GM18520 (cell line): Measurements from ENCODE around the gene YAE1.
"Not testable (repeated sequence)": the region's sequence is repeated elsewhere in the genome, so short reads cannot be mapped to it uniquely, and the experiment has no call there.

Experiments
- ATAC-seq: cut with Tn5 transposase; IDR thresholded peaks from one replicate; pipeline ENCODE4 v1.9.1; 2021; ENCODE audit not compliant: unreplicated experiment

YAE1 gene

GRCh38 chr7:39566023-39566921, at the start of gene YAE1:
Gene YAE1, plus strand, starts transcription at chr7:39566404. Its CDS starts 15 bp downstream, at chr7:39566419.
- ATAC-seq, result peak; percentile 97

GRCh38 chr7:39516498-39516897, 49.7 kb upstream of the YAE1 start:
- ATAC-seq, result no peak

- ATAC-seq, result no peak
Measured at GRCh38 chr7:39517240-39517639, 49.0 kb upstream of the YAE1 start.

DNA sequence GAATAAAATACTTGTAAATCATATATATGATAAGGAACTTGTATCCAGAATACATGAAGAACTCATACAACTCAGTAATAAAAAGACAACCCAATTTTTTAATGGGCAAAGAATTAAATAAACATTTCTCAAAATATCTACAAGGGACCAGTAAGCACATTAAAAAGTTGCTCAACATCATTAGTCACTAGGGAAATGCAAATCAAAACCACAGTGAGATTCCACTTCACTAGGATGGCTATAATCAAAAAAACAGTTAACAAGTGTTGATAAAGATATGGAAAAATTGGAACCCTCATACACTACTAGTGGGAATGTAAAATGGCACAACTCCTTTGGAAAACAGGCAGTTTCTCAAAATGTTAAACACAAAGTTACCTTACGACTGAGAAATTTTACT, 40.3 kb upstream of the YAE1 start:
- ATAC-seq, result no peak

DNA sequence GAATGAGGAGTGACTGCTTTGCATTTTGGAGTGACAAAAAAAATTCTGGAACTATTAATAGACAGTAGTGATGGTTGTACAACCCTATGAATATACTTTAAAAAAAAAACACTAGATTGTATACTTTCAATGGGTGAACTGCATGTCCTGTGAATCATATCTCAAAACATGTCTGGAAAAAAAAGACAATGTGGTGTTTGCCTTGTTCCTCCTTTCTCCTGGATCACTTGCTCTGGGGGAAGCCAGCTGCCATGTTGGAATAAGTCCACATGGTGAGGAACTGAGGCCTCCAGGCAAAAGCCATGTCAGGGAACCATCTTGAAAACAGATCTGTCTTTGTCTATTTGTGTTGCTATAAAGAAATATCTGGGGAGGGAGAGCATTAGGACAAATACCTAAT, 39.5 kb upstream of the YAE1 start:
- ATAC-seq, result no peak

DNA sequence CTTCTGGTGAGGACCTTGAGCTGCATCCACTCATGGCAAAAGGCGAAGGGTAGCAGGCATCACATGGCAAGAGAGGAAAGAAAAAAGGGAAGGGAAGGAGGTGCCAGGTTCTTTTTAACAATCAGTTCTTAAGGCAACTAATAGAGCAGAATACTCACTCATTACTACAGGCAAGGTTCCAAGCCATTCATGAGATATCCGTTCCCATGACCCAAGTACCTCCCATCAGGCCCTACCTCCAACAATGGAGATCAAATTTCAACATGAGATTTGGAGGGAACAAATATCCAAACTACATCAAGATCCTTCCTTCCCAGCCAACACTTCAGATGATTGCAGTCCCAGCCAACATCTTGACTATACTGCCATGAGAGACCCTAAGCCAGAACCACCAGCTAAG, 38.9 kb upstream of the YAE1 start:
- ATAC-seq, result no peak

DNA sequence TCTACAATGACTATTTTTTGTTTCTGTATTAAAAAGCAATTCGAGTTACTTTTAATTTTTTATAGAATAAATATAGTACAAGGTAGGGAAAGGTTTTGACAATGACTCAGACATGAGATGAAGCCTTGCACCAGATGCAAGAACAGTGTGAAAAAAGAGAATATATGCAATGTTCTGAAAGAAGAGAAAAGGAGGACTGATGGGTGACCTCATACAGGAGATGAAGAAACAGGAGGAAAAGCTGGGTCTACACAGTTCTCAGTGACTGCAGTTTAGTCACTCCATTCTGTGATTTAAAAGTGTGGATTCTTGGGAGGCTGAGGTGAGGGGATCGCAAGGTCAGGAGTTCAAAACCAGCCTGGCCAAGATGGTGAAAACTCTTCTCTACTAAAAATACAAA, 38.3 kb upstream of the YAE1 start:
- no peak for ATAC-seq

DNA sequence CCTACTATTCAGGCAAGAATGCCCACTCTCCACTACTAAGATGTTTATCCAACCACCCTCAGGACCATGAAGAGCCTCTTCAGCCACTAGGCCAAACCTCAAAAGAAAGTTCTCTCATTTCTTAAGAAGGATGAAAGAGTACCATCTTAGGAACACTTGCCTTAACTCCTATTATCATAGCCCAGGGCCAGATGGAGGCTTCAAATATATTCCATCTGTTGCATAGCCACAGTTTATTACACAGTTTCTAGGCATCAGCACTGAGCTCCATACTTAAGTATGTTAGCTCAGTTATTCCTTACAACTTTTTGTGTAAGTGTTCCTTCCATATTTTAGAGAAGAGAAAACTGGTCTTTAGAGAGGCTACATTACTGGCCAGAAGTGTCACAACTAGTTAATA, 37.4 kb upstream of the YAE1 start:
- ATAC-seq, result no peak

GRCh38 chr7:39529582-39529981, 36.6 kb upstream of the YAE1 start:
- no peak for ATAC-seq

GRCh38 chr7:39530971-39531370, 35.2 kb upstream of the YAE1 start:
- ATAC-seq, result no peak

GRCh38 chr7:39531818-39532217, 34.4 kb upstream of the YAE1 start:
- no peak for ATAC-seq

- no peak for ATAC-seq
Measured at GRCh38 chr7:39532832-39533231, 33.4 kb upstream of the YAE1 start.

DNA sequence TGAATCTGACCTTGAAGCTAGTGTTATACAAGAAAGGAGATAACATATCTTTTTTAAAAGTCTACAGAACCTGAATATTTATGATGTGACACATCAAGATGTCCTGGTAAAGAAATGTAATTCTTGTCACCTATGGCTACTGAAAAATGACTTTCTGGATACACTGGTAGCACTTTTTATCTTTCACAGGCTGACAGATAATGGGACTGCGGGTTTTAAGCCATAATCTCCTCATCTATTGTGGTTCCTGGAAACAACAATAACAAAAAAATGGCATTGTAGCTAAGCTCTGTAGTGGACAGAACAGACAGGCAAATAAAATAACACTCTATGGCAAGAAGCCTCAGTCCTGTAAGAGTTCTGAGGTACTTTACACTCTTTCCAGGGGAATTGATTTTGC, 31.6 kb upstream of the YAE1 start:
- no peak for ATAC-seq

DNA sequence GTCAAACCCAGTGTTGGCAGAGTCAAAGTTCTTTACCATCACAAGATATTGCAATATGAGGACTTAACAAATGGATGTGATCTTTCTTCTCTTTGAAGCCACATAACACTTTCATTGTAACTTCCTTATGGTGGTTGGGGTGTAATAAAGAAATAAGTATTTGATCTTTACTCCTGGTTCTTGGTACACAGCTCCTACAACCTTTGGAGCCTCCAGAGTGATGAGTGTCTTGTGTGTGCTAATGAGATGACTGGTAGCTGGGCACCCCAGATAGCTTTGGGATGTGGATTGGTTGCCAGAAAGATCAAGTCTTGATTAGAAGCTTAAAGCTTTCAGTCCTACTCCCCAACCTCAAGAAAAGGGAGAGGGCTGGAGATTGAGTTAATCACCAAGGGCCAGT, 31.1 kb upstream of the YAE1 start:
- ATAC-seq, result no peak

DNA sequence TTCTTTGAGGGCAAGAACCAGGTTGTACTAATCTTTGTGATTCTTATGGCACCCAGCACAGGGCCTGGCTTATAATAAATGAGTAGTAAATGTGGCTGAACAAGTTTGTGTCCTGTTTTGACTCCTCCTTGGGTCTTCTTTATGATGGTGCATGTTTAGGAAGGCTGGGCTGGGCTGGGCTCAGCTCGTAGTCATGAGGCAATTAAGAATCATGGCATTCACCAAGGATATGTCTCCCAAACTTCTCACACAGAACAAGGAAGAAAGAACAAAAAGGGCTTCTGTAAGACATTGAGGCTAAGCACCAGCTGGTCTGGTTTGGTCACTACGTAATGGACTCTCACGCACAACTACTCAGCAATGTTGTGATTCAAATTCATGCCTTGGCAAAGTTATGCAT, 30.5 kb upstream of the YAE1 start:
- no peak for ATAC-seq

DNA sequence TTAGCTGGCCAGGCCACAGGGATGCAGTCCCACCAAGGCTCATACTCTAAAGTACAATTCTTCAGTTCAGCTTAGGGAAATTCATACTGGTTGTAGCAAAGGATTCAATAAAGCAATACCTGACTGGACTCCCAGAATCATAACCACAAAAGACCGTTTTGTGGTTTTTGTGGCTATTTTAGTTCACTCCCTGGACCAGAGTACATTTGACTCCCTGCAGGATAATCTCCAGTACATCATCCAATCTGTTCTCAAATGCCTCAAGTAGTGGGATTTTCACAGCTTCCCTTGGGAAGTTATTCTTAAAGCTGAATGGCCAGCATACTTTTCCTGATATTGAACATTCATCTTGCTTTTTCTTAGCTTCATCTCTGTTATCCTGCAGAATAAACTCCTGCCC, 29.3 kb upstream of the YAE1 start:
- no peak for ATAC-seq

DNA sequence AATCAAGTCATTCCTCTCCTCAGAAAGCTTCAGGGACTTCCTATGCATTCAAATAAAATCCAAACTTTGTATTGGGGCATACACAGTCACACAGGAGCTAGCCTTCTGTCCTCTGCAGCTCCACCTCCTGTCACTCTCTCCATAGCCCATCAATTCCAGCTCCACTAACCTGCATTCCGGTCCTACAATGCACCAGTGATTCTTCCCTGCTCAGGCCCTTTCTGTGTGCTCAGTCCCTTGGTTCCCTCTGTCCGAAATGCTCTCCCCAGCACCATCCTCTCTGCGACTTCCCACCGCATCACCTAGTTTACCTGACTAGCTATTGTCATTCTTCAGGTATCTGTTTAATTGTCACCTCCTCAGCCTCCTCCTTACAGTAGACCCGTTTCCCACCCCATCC, 26.4 kb upstream of the YAE1 start:
- ATAC-seq, result no peak

DNA sequence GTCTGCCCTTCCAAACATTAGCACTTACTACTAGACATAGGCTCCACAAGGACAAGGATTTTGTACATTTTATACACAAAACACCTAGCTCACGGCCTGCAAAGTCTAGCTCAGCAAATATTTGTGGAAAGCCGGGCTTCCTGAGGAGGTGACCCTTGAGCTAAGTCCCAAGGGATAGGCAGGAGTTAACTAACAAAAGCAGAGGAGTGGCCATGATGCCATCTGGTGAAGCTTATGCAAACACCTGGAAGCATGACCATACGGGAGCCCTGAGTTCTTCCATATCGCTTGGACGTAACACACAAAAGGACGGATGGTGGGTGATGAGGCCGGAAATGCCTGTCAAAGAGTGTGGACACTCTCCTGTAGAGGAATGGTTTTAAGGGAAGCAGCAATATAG, 25.9 kb upstream of the YAE1 start:
- ATAC-seq, result no peak

DNA sequence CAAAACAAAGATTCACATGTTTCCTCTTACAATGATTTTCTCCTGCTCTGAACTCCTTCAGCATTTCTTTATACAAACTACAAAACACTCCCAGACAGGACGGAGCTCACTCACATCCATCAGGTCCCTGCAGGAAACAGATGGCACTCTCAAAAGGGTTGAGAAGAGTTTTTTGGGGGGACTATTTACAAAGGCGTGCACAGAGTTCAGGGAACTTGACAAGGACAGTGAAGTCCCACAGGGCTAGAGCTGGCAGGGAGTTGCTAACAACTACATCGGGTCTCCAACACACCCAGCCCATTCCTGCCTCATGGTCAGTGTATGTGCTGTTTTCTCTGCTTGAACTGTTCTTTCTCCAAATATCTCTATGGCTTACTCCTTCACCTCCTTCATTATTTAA, 24.7 kb upstream of the YAE1 start:
- no peak for ATAC-seq

DNA sequence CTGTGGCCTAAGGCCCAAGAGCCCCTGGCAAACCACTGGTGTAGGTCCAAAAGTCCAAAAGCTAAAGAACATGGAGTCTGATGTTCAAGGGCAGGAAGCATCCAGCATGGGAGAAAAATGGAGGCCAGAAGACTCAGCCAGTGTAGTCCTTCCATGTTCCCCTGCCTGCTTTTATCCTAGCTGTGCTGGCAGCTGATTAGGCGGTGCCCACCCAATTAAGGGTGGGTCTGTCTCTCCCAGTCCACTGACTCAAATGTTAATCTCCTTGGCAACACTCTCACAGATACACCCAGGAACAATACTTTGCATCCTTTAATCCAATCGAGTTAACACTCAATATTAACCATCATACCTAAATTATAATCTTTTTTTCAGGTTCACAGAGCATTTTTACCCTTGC, 21.4 kb upstream of the YAE1 start:
- ATAC-seq, result not testable (repeated sequence)

- ATAC-seq, result no peak
Measured at GRCh38 chr7:39547336-39547735, 18.9 kb upstream of the YAE1 start.

GRCh38 chr7:39550411-39550810, 15.8 kb upstream of the YAE1 start:
- no peak for ATAC-seq

- no peak for ATAC-seq
Measured at GRCh38 chr7:39553436-39553835, 12.8 kb upstream of the YAE1 start.
